HG03175 (cell line): Measurements from ENCODE around the gene CHID1.

ENCODE experiments used
- ATAC-seq: cut with Tn5 transposase; IDR thresholded peaks from one replicate; pipeline ENCODE4 v1.9.1; 2021; ENCODE audit warnings: mild to moderate bottlenecking, moderate library complexity; ENCODE audit not compliant: unreplicated experiment

The CHID1 gene

DNA sequence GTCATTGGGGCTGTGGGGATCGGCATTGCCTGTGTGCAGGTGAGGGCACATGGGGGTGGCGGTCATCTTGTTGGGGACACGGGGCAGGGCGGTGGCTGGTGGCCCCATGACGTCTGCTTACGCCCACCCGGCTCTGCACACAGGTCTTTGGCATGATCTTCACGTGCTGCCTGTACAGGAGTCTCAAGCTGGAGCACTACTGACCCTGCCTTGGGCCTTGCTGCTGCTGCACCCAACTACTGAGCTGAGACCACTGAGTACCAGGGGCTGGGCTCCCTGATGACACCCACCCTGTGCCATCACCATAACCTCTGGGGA, 72.7 kb downstream of the CHID1 start:
- no peak for ATAC-seq

GRCh38 chr11:837189-837989, 73.2 kb downstream of the CHID1 start:
- no peak for ATAC-seq

DNA sequence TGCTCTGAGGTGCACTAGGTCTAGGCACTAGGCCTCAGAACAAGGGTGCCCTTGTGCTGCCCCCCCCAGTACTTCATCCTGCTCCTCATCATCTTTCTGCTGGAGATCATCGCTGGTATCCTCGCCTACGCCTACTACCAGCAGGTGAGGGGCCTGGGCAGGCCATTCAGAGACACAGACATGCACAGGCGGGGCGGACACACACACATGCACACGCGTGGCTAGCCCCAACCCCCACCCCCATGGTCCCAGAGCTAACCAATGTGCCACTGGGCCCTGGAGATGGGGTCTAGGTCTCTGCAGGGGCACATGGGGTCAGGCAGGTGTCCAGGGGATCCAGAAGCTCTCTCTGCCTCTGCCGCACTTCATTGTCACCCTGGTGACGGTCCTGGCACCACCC, 73.9 kb downstream of the CHID1 start:
- no peak for ATAC-seq

DNA sequence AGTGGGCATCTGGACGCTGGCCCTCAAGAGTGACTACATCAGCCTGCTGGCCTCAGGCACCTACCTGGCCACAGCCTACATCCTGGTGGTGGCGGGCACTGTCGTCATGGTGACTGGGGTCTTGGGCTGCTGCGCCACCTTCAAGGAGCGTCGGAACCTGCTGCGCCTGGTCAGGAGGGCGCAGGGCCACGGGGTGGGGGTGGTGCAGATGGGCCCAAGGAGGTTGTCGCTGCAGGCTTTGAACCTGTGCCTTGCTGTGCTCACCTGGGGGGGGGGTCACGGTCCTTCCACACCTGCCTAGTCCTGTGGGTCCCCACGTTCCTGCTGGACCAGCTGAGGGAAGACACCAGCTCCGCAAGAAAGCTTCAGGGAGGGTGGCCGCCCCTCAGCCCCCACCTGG, 74.3 kb downstream of the CHID1 start:
- ATAC-seq: no peak

DNA sequence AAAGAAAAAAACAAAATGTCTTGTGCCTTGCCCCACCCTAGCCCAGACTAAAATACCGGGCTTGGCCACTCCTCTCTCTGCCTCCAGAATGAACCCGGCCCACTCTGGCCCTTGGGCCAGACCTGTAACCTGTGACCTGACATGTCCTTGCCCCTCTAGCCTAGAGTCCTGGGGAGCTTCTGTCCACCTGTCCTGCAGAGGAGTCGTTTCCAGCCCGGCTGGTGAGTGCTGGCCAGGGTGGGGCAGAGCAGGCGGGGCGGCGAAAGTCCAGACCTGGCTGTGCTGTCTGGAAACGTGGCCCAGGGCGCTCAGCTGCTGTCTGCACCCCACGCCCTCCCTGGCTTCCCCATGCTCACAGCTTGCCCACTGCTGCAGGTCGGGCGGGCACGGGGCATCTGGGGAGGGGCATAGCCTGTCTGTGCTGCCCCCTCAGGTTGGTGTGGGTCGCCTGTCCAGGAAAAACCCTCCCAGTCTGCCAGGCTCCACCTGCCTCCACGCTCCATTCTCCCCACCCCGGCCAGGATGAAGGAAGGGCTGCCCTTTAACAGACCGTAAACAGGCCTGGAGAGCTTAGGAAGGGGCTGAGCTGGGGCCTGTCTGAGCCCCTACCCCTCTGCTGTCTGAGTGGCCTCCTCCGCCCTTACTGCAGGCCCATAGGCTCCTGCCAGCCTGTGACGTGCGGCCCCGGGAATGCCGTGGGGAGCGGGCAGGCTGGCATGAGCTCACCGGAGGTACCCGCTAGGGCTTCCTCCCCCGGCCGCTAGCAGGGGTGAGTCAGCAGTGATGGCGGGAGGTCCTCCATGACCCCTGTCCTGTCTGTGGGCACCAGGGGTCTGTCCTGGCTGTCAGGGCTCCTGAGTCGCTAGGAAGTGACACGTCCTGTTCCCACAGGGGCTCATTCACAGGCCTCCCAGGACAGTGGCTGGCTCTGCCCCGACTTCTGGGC, 76.0 kb downstream of the CHID1 start:
- ATAC-seq: no peak

DNA sequence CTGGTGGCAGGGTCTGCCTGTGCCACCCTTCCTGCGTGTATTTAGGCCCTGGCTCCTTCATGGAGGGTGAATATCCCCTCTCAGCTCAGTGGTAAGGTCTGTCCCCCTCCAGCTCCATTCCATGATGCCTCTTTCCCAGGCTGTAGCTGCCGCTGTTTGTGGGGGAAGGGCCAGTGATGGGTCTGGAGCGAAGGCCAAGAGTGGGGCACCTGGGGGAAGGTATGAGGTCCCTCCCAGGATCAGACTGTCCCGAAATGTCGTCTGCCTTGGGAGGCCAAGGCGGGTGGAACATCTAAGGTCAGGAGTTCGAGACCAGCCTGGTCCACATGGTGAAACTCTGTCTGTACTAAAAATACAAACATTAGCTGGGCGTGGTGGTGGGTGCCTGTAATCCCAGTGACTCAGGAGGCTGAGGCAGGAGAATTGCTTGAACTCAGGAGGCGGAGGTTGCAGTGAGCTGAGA, 76.7 kb downstream of the CHID1 start:
- no peak for ATAC-seq

- no peak for ATAC-seq
Measured at GRCh38 chr11:833114-833791, 77.4 kb downstream of the CHID1 start.

DNA sequence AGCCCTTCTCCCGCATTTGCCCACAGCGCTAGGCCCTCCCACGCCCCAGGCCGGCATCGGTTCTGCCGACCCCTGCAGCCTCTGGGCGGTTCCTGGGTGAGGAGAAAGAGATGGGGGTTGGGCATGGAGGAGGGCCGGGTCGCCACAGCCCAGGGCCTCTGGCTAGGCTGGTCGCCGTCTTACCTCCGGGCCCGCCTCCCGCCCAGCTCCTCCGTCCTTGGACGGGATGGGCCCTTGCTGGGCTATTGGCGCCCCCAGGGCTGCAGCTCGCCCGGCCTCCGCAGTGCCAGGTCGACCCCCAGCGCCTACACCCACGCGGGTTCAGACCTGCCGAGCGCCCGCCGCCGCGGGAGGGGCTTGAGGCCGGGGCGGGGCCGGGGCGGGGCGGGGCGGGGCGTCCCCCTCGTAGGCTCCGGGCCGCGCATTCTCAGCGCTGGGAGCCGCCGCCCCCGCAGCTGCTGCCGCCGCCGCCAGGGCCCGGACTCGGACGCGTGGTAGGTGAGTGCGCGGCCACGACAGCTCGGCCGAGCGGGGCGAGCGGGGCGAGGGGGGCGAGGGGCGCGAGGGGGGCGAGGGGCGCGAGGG, 78.0 kb downstream of the CHID1 start, which contains the start of gene CD151:
CD151 (plus strand) TSS at position 424 of the 585 bp plus-strand sequence. CDS start 3,118 bp downstream, outside the sequence.
- peak; percentile 30 for ATAC-seq

- no peak for ATAC-seq
Measured at GRCh38 chr11:831961-832528, 78.6 kb downstream of the CHID1 start.

GRCh38 chr11:831118-831864, 79.3 kb downstream of the CHID1 start:
- no peak for ATAC-seq

- peak; percentile 33 for ATAC-seq
Measured at GRCh38 chr11:830295-831117, 80.1 kb downstream of the CHID1 start.

- ATAC-seq: peak; percentile 4
Measured at GRCh38 chr11:829847-830294, 80.7 kb downstream of the CHID1 start.

DNA sequence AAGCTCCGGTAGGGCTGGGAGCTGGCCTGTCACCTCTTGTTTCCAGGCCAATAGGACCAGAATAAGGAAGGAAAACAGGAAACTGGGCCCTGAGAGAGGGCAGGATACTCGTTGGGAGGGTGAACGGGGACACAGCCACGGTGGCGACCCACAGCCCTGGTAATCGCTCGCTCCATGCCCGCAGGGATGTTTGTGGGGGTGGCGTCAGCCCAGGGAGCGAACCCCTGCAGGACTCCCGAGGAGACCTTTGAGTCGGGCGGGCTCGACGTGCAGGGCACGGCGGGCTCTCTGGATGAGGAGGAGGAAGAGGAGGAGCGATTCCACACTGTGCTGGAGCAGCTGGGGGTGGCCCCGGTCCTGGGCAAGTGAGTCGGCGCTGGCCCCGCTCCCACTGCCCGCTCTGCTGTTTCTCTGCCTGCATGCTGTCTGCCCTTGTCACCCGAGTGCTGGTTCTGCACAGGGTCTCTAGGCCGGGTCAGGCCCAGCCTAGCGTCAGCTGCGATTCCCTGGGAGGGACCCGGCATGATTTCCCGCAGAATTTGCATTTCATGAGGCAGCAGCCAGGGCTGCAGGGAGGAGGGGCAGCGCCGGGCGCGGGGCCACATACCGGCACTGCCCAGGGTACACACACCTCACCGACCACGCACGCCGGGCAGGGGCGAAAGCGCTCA, 81.3 kb downstream of the CHID1 start:
- ATAC-seq: no peak

DNA sequence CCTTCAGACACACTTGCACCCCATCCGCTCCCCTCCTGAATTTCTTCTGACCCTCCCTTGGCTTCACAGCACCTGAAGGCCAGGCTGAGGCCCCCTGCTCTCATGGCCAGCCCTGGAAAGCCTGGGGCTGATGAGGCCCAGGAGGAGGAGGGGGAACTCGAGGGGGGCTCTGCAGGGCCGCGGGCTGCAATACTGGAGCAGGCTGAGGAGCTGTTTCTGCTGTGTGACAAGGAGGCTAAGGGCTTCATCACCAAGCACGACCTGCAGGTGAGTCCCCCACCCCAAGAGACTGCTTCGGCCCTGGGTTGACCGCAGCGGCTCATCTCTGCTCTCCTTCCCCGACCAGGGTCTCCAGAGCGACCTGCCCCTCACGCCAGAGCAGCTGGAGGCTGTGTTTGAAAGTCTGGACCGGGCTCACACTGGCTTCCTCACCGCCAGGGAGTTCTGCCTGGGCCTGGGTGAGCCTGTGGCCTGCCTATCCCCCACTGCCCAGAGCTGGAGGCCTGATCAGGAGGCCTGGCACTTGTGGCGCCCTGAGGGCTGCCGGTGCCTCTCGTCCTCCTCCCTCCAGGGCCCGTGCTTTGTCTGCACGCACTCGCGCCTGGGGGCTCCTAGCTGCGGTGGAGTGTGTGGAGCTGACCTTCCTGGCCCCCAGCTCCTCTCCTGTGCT, 82.0 kb downstream of the CHID1 start:
- no peak for ATAC-seq

DNA sequence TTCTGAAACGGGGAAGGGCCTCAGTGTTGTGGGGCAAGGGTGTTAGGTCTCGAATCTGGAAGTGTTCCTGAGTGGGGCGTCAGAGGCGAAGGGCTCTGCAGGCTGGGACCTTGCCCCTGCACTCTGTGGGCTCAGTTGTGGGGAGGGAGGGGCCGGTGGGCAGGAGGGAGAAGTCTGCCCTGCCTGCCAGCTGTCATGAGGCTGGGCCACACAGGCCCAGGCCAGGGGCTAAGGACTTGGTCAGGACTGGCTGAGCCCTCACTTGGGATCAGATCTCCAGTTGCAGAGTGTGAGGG, 82.8 kb downstream of the CHID1 start, which contains the start of gene CRACR2B:
CRACR2B (plus strand) TSS at position 23 of the 296 bp plus-strand sequence. CDS start 689 bp downstream, outside the sequence.
- ATAC-seq: no peak

DNA sequence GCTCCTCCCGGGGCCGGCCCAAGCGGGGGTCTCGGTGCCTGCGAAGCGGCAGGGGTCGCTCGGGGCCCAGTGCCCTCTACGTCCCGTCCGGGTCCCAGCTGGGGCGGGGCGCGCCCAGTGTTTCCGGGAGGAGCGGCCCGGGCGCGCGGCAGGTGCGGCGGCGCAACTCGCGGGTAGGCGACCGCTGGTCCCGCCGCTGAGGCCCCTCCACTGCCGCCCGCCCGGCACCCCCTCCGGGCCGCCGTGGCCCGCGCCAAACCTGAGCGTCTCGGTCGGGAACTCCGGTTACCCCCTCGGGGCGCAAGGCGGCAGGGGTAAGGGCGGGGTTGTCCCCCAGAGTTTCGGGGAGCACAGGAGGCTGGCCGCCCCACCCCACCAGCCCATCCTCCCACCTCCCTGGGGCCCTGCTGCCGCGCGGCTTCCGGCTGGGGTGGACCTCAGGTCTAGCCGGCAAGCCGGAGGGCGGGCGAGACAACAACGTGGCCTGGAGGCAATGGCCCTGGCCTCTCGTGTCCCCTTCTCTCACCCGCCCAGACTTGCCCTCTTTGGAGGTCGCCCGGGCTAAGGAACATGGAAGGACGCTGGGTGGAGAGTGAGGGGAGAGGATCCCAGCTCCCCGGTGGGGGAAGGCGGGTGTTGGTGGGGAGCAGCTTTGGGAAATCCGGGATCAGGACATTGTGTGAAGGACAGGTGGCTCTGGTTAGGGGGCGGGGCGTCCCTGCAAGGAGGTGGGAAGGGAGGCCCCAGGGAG, 83.3 kb downstream of the CHID1 start:
- ATAC-seq: peak; percentile 43

DNA sequence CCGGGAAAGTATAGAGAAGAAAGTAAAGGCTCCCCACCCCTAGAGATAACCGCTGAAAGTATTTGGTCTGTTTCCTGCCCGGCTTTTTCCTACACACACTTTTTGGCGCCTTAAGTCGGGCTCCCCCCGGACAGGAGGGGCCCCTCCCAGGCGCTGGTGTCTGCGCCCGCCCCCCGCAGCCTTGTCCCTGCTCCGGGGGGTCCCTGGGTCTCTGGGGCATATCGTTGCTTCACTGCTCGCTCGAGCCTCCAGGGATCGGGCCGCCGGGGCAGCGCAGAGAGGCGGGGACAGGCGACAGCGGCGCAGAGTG, 83.8 kb downstream of the CHID1 start:
- peak; percentile 1 for ATAC-seq
